HEK293 (cell line): ENCODE data around the gene KIAA0319L.

Experiments used
- CTCF ChIA-PET: fragments of 350-600 bp; formaldehyde crosslinking; extraction: SDS; loops from one replicate; lab custom pipeline; 2021; ENCODE audit warnings: antibody characterized with exemption; lab: Yijun Ruan, JAX
- POLR2A ChIA-PET: fragments of 300-600 bp; formaldehyde crosslinking; extraction: SDS; loops from one replicate; lab custom pipeline; 2020; ENCODE audit warnings: antibody characterized with exemption, inconsistent platforms; lab: Yijun Ruan, JAX
- H3K27ac ChIP-seq: fragments of 200-500 bp; sonication (Bioruptor generic); 2 replicates; pipeline ENCODE4 v1.5.1; 2014; ENCODE audit warnings: low read depth, low read length, control low read depth, inconsistent platforms; ENCODE audit errors: extremely low read depth
- H3K36me3 ChIP-seq, 2 experiments: fragments of 200-500 bp in 1 of 2; sonication (Bioruptor generic) in 1 of 2; 1 replicate in 1 of 2; 2 replicates in 1 of 2; pipeline ENCODE4 v1.5.1; 2014 to 2017; ENCODE audit warnings: inconsistent platforms in 2 of 2, low read length in 2 of 2; ENCODE audit not compliant: control insufficient read depth in 2 of 2, insufficient read depth in 1 of 2
- H3K4me1 ChIP-seq: fragments of 200-500 bp; sonication (Bioruptor generic); 2 replicates; pipeline ENCODE4 v1.5.1; 2014; ENCODE audit warnings: mild to moderate bottlenecking, low read length, inconsistent platforms; ENCODE audit not compliant: control insufficient read depth, insufficient read depth
- H3K4me3 ChIP-seq: 2 replicates; pipeline ENCODE4 v1.5.1; 2011; ENCODE audit warnings: low read depth, mild to moderate bottlenecking, control low read depth, low read length, moderate library complexity
- H3K9me3 ChIP-seq: fragments of 200-500 bp; sonication (Bioruptor generic); 2 replicates; pipeline ENCODE4 v1.5.1; 2014; ENCODE audit warnings: low read depth, low read length, inconsistent platforms; ENCODE audit not compliant: control insufficient read depth, insufficient read depth
- GLI2 ChIP-seq: fragments of 450-650 bp; formaldehyde crosslinking; IDR thresholded peaks from 2 replicates; pipeline ENCODE4; 2017; ENCODE audit warnings: missing biosample characterization, missing genetic modification characterization, low read depth, borderline replicate concordance
- ZBTB8A ChIP-seq: fragments of 450-650 bp; formaldehyde crosslinking; IDR thresholded peaks from 2 replicates; pipeline ENCODE4 v1.5.1; 2016; ENCODE audit warnings: missing biosample characterization, missing genetic modification characterization
- ZNF221 ChIP-seq: fragments of 450-650 bp; formaldehyde crosslinking; IDR thresholded peaks from 2 replicates; pipeline ENCODE4 v1.5.1; 2017; ENCODE audit warnings: missing biosample characterization, missing genetic modification characterization, borderline replicate concordance
- ZNF223 ChIP-seq: fragments of 450-650 bp; formaldehyde crosslinking; IDR thresholded peaks from 2 replicates; pipeline ENCODE4 v1.5.1; 2016; ENCODE audit warnings: missing biosample characterization, missing genetic modification characterization
- ZNF398 ChIP-seq: fragments of 450-650 bp; formaldehyde crosslinking; IDR thresholded peaks from 2 replicates; pipeline ENCODE4 v1.5.1; 2017; ENCODE audit warnings: missing biosample characterization, missing genetic modification characterization
- TF ChIP-seq, protein P1 (sequence below): fragments of 450-650 bp; formaldehyde crosslinking; IDR thresholded peaks from 2 replicates; pipeline ENCODE4 v1.5.1; 2016; ENCODE audit warnings: missing biosample characterization, missing genetic modification characterization

The KIAA0319L gene

DNA sequence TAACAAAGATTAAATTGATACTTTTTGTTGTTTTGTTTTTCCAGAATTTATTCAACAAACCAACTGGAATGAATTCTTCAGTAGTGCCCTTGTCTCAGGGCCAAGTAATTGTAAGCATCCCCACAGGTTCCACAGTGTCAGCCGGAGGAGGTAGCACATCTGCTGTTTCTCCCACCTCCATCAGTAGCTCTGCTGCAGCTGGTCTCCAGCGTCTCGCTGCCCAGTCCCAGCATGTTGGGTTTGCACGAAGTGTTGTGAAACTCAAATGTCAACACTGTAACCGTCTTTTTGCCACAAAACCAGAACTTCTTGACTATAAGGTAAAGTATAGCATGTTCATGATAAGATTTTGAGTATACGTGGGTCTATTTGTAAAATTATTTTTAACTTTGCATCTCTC lies 170.2 kb downstream of the KIAA0319L start:
- H3K36me3 ChIP-seq: peaks cover 34 to 66% of the 10 kb centered on the region in 2 experiments
- no peak overlapping the region for H3K4me3 ChIP-seq
- no peak for TF ChIP-seq ZNF223 (tag by site-specific recombination)
- no peak for TF ChIP-seq ZNF221 (tag by site-specific recombination)
- TF ChIP-seq, protein P1, sequence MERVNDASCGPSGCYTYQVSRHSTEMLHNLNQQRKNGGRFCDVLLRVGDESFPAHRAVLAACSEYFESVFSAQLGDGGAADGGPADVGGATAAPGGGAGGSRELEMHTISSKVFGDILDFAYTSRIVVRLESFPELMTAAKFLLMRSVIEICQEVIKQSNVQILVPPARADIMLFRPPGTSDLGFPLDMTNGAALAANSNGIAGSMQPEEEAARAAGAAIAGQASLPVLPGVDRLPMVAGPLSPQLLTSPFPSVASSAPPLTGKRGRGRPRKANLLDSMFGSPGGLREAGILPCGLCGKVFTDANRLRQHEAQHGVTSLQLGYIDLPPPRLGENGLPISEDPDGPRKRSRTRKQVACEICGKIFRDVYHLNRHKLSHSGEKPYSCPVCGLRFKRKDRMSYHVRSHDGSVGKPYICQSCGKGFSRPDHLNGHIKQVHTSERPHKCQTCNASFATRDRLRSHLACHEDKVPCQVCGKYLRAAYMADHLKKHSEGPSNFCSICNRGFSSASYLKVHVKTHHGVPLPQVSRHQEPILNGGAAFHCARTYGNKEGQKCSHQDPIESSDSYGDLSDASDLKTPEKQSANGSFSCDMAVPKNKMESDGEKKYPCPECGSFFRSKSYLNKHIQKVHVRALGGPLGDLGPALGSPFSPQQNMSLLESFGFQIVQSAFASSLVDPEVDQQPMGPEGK (tag by site-specific recombination): no peak
- POLR2A ChIA-PET: no interaction called here
- H3K4me1 ChIP-seq: no peaks in the 10 kb centered on the region
- CTCF ChIA-PET: no interaction called here
- no peak overlapping the region for H3K27ac ChIP-seq
- no peaks in the 10 kb centered on the region for H3K9me3 ChIP-seq

- Histone ChIP-seq H3K4me1 (no peaks in the 10 kb centered on the region), H3K36me3 (peaks cover 30 to 66% of the 10 kb centered on the region in 2 experiments)
- TF ChIP-seq GLI2 (tag by site-specific recombination) (no peak), ZBTB8A (tag by site-specific recombination) (no peak), ZNF398 (no peak)
- TF ChIP-seq, all 188 proteins: peak for 0
- no peak overlapping the region for H3K4me3 ChIP-seq
- no peaks in the 10 kb centered on the region for H3K9me3 ChIP-seq
- POLR2A ChIA-PET: no interaction called here
- CTCF ChIA-PET: no interaction called here
- no peak overlapping the region for H3K27ac ChIP-seq
Measured at GRCh38 chr1:35386290-35386689, 170.9 kb downstream of the KIAA0319L start.
